HFFc6 (cell line): ENCODE data around the gene STAT1. TPM values are rescaled to one million over a fixed set of nuclear protein-coding genes. Genes with fewer than 3 reads are reported as not detected.

Experiments
- DNase-seq: peaks from one replicate; pipeline ENCODE4 v3.0.0-alpha.2; 2018
- H3K27ac Mint-ChIP-seq: 2 replicates; pipeline ENCODE4 v1.8.0; 2020; ENCODE audit warnings: mild to moderate bottlenecking, mixed read lengths
- H3K27me3 Mint-ChIP-seq: 2 replicates; pipeline ENCODE4 v1.8.0; 2021; ENCODE audit warnings: mild to moderate bottlenecking, moderate library complexity, mixed read lengths; ENCODE audit not compliant: insufficient read depth
- H3K36me3 Mint-ChIP-seq: 2 replicates; pipeline ENCODE4 v1.8.0; 2021; ENCODE audit warnings: low read depth, mixed read lengths
- H3K4me1 Mint-ChIP-seq: 2 replicates; pipeline ENCODE4 v1.8.0; 2020; ENCODE audit warnings: low read depth, mixed read lengths
- H3K4me3 Mint-ChIP-seq: 2 replicates; pipeline ENCODE4 v1.8.0; 2020; ENCODE audit warnings: mild to moderate bottlenecking, moderate library complexity, mixed read lengths
- H3K9me3 Mint-ChIP-seq: 2 replicates; pipeline ENCODE4 v1.8.0; 2020; ENCODE audit warnings: mild to moderate bottlenecking, mixed read lengths
- CTCF ChIP-seq: fragments of 200-600 bp; sonication (generic); IDR thresholded peaks from 2 replicates; pipeline ENCODE4 v1.5.0; 2021; ENCODE audit warnings: antibody characterized with exemption, mild to moderate bottlenecking
- total RNA-seq, 6 experiments: library from RNA; stranded (reverse); fragmentation: NEBNext Ultra II Directional; extraction: Animal tissue kit (Norgen Biotek cat#: 25700); gene quantifications; 2 replicates in 1 of 6; 3 replicates in 5 of 6; pipeline ENCODE4 v1.2.3, GENCODE V29; 2021

STAT1 gene
- total RNA-seq, 6 experiments from 2014 or later, result 91.6 to 154 (median 138) TPM

DNA sequence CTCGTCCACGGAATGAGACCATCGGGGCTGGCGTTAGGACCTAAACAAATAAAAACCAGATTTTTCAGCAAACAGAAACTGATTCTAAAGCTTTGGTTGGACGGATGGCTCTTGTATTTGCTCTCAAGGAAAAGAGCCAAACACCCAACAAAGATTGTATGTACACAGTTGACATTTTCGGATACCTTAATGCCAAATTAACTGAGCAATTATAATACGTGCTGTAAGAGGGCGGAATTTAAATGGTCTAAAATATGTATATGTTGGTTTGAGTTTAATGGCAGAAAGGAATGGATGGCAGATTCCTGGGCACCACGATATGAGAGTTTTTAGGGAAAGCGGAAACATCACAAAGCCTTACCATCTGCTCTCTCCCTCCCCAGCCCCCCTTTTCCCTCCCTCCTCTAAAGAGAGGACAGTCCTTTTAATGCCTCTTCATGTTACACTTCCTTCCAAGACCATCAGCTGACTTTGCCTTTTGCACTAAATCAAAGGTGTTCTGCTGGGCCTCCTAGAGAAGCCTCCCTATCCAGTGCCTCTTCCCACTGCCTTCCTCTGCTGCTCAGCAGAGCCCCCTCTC is 33.3 kb downstream of the STAT1 start:
- Mint-ChIP-seq H3K4me3 (no peak overlapping the region; the same call in 1 of the 2 replicates), H3K36me3 (peaks cover 85% of the 10 kb centered on the region), H3K27me3 (peaks cover 20% of the 10 kb centered on the region), H3K4me1 (peaks cover 50% of the 10 kb centered on the region), H3K9me3 (no peaks in the 10 kb centered on the region), H3K27ac (no peak overlapping the region)
- DNase-seq, result no peak
- no peak for TF ChIP-seq CTCF

DNA sequence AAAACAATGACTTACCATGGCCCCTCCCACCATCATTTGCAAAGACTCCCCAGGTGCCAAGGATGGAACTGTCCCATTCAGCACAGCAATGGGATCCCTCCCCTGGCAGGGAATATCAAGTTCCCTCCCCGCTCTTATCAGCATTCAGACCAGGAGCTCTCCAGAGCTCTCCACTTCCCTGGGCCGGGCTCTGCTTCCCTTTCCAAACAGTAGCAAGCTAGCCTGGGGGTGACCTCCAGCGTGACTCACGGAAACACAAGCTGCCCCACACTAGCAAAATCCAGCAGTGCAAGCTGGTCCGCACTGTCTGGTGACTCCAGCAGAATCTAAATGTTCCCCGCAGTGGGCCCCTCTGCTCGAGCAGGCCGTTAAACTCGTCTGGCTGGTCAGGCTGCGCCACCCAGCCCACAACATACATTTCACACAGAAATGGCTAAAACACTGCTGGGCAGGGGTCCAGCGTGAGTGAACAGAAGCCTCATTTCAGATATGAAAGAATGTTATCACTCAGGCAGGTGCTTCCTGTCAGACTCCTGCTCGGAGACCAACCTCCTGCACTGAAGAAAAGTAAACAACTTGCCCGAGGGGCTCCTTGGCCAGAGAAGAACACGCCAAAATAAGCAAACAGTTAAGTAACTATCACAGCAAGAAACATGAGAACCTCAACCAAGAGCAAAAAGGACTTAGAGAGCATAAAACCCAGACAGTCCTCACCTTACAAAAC is 33.9 kb downstream of the STAT1 start:
- peak overlapping the region; percentile 40; the same call in 1 of the 2 replicates for H3K27ac Mint-ChIP-seq
- peaks cover 15% of the 10 kb centered on the region; the same call in 1 of the 2 replicates for H3K27me3 Mint-ChIP-seq
- H3K4me3 Mint-ChIP-seq, result peak overlapping the region; percentile 41; the same call in 1 of the 2 replicates
- DNase-seq, result no peak
- H3K4me1 Mint-ChIP-seq, result peaks cover 43% of the 10 kb centered on the region
- no peaks in the 10 kb centered on the region for H3K9me3 Mint-ChIP-seq
- peaks cover 79% of the 10 kb centered on the region for H3K36me3 Mint-ChIP-seq
- no peak for TF ChIP-seq CTCF

DNA sequence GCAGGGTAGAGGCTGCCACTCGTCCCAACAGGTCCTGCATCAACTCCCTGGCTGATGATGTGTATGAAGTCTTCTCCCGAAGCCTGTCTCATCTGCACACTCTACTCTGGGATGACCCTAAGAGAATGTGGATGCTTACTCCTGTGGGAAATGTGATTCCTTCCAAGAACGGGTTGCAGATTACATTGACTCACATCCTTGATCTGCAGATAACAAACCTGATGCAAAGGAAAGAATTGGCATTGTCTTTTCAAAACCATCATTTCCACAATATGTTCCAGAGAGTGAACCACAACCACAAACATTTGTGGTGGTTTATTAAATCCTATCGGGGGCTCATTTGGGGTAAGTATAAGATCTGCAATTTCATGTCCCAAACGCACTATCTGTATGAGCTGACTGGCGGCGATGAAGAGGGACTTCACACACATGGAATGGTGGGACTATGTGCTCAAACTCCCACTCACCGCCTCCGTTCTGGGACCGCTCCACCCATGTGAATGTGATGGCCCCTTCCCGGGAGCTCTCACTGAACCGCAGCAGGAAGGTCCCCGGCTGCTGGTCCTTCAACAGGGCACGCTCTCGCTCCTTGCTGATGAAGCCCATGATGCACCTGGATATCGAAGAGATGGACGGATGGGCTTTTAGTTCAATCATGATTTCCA is 35.5 kb downstream of the STAT1 start:
- H3K4me1 Mint-ChIP-seq, result peaks cover 48% of the 10 kb centered on the region
- peak overlapping the region; percentile 81 for H3K27ac Mint-ChIP-seq
- peaks cover 10% of the 10 kb centered on the region for H3K27me3 Mint-ChIP-seq
- no peak for TF ChIP-seq CTCF
- no peaks in the 10 kb centered on the region for H3K9me3 Mint-ChIP-seq
- H3K4me3 Mint-ChIP-seq, result peak overlapping the region; percentile 51
- peaks cover 77% of the 10 kb centered on the region for H3K36me3 Mint-ChIP-seq
- DNase-seq, result peak; percentile 85

DNA sequence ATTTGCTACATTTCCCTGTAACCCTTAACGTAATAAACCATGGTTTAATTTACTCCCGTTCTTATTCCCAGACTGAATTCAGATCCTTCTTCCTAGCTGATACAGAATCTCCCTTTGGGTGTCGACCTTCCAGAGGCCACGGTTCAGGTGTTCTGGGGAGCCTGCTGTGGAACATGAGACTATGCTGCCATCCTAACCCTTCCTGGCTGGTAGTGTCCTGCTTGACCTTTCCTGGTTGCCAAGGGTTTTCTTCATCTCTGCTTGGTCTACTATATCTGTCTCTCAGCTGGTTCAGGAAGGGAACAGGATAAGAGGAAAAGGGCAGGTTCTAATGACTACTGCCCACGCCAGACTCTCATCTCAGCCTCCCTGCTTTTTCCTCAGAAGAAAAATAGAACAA is 36.5 kb downstream of the STAT1 start:
- peaks cover 10% of the 10 kb centered on the region for H3K27me3 Mint-ChIP-seq
- H3K36me3 Mint-ChIP-seq, result peaks cover 74% of the 10 kb centered on the region
- no peak for DNase-seq
- TF ChIP-seq CTCF, result no peak
- peaks cover 49% of the 10 kb centered on the region for H3K4me1 Mint-ChIP-seq
- H3K9me3 Mint-ChIP-seq, result no peaks in the 10 kb centered on the region
- H3K27ac Mint-ChIP-seq, result peak overlapping the region; percentile 81
- peak overlapping the region; percentile 51 for H3K4me3 Mint-ChIP-seq

DNA sequence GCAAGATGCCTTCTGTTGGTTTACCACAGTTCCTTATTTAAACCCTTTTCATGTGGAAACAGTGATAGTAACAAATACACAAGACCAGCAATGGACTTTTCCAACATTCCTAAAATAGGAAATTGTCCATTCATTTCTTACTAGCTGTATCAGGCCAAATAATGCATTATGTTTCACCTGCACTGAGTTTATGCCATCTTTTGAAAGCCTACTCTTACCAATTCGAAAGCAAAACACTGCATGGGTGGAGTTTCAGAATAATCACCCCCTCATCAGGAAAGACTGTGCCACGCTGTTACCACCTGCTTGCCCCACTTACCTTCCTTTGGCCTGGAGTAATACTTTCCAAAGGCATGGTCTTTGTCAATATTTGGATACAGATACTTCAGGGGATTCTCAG is 37.5 kb downstream of the STAT1 start:
- peaks cover 65% of the 10 kb centered on the region for H3K36me3 Mint-ChIP-seq
- no peak overlapping the region for H3K27ac Mint-ChIP-seq
- no peak for DNase-seq

More for the DNA sequence above, 37.5 kb downstream of the STAT1 start:
- peaks cover 8% of the 10 kb centered on the region for H3K27me3 Mint-ChIP-seq
- H3K4me1 Mint-ChIP-seq, result peaks cover 49% of the 10 kb centered on the region
- no peak overlapping the region; the same call in 1 of the 2 replicates for H3K4me3 Mint-ChIP-seq
- H3K9me3 Mint-ChIP-seq, result no peaks in the 10 kb centered on the region
- TF ChIP-seq CTCF, result no peak
